Mesendoderm (in vitro differentiated cells): ENCODE data around the gene CCDC8.

ENCODE experiments used
- DNase-seq: peaks from one replicate; pipeline ENCODE4 v3.0.0; 2013
- H2AK5ac ChIP-seq: 2 replicates; pipeline ENCODE4 v1.6.1; 2013; ENCODE audit warnings: low read length, inconsistent platforms
- H2BK120ac ChIP-seq: 2 replicates; pipeline ENCODE4 v1.6.1; 2013; ENCODE audit warnings: low read depth, mild to moderate bottlenecking, low read length, moderate library complexity, mixed read lengths
- H2BK15ac ChIP-seq: replicated peaks from 2 replicates; pipeline ENCODE4 v1.6.1; 2013; ENCODE audit warnings: low read depth, mild to moderate bottlenecking, moderate library complexity
- H2BK5ac ChIP-seq: 2 replicates; pipeline ENCODE4 v1.6.1; 2013; ENCODE audit warnings: low read length, inconsistent platforms
- H3K18ac ChIP-seq: 2 replicates; pipeline ENCODE4 v1.6.1; 2013; ENCODE audit warnings: mild to moderate bottlenecking, low read length, mixed read lengths
- H3K23ac ChIP-seq: one replicate; pipeline ENCODE4 v1.6.1; 2013; ENCODE audit warnings: low read length
- H3K27ac ChIP-seq: 2 replicates; pipeline ENCODE4 v1.5.1; 2013; ENCODE audit warnings: low read depth, mild to moderate bottlenecking, inconsistent platforms, low read length, moderate library complexity
- H3K27me3 ChIP-seq: 2 replicates; pipeline ENCODE4 v1.6.1; 2013; ENCODE audit warnings: low read length, control low read depth, mild to moderate bottlenecking, inconsistent platforms; ENCODE audit not compliant: insufficient read depth, poor library complexity
- H3K36me3 ChIP-seq: 2 replicates; pipeline ENCODE4 v1.6.1; 2013; ENCODE audit warnings: low read length, inconsistent platforms; ENCODE audit not compliant: control insufficient read depth, insufficient read depth
- H3K4ac ChIP-seq: one replicate; pipeline ENCODE4 v1.6.1; 2013; ENCODE audit warnings: low read depth, mild to moderate bottlenecking, low read length, moderate library complexity
- H3K4me1 ChIP-seq: 2 replicates; pipeline ENCODE4 v1.6.1; 2013; ENCODE audit warnings: low read depth, low read length, inconsistent platforms; ENCODE audit not compliant: control insufficient read depth
- H3K4me2 ChIP-seq: 2 replicates; pipeline ENCODE4 v1.6.1; 2013; ENCODE audit warnings: low read length
- H3K4me3 ChIP-seq: 2 replicates; pipeline ENCODE4 v1.5.1; 2013; ENCODE audit warnings: mild to moderate bottlenecking, low read length
- H3K56ac ChIP-seq: one replicate; pipeline ENCODE4 v1.6.1; 2013; ENCODE audit warnings: low read length
- H3K79me1 ChIP-seq: 2 replicates; pipeline ENCODE4 v1.6.1; 2013; ENCODE audit warnings: low read length, inconsistent platforms
- H3K79me2 ChIP-seq: 2 replicates; pipeline ENCODE4 v1.6.1; 2013; ENCODE audit warnings: mild to moderate bottlenecking, low read length; ENCODE audit not compliant: control insufficient read depth, insufficient read depth
- H3K9ac ChIP-seq: 2 replicates; pipeline ENCODE4 v1.6.1; 2013; ENCODE audit warnings: low read length, inconsistent platforms
- H4K5ac ChIP-seq: one replicate; pipeline ENCODE4 v1.6.1; 2013; ENCODE audit warnings: low read length
- H4K8ac ChIP-seq: one replicate; pipeline ENCODE4 v1.6.1; 2013; ENCODE audit warnings: low read depth, mild to moderate bottlenecking, control low read depth, low read length, moderate library complexity
- WGBS: extraction: QIAGEN DNeasy Blood & Tissue Kit; methylation state at CpG from one replicate; pipeline ENCODE4 v1.1.7; 2013; ENCODE audit warnings: low lambda C conversion rate, missing lambda C conversion rate; ENCODE audit not compliant: insufficient coverage; ENCODE audit errors: extremely low coverage; 5-methylcytosine and 5-hydroxymethylcytosine counted together

The CCDC8 gene

GRCh38 chr19:46367426-46367825 is 45.9 kb downstream of the CCDC8 start:
- H2BK120ac ChIP-seq, result no peak overlapping the region
- no peak overlapping the region for H4K5ac ChIP-seq
- no peak overlapping the region for H2BK5ac ChIP-seq
- H4K8ac ChIP-seq, result no peak overlapping the region
- peaks cover 19% of the 10 kb centered on the region for H3K79me1 ChIP-seq
- H3K79me2 ChIP-seq, result peaks cover 24% of the 10 kb centered on the region
- H3K27me3 ChIP-seq, result no peaks in the 10 kb centered on the region
- no peak overlapping the region for H3K9ac ChIP-seq
- no peak overlapping the region for H3K18ac ChIP-seq
- no CpG with 5 or more reads among the region's 5 CpGs for WGBS
- no peak overlapping the region for H3K4me3 ChIP-seq
- H2BK15ac ChIP-seq, result no peak overlapping the region
- no peak overlapping the region for H3K27ac ChIP-seq
- H3K4me2 ChIP-seq, result no peak overlapping the region
- no peak overlapping the region for H3K23ac ChIP-seq
- H3K4ac ChIP-seq, result no peak overlapping the region
- H3K36me3 ChIP-seq, result peaks cover 2% of the 10 kb centered on the region
- peaks cover 3% of the 10 kb centered on the region for H3K4me1 ChIP-seq
- DNase-seq, result no peak
- H3K56ac ChIP-seq, result no peak overlapping the region
- H2AK5ac ChIP-seq, result no peak overlapping the region

DNA sequence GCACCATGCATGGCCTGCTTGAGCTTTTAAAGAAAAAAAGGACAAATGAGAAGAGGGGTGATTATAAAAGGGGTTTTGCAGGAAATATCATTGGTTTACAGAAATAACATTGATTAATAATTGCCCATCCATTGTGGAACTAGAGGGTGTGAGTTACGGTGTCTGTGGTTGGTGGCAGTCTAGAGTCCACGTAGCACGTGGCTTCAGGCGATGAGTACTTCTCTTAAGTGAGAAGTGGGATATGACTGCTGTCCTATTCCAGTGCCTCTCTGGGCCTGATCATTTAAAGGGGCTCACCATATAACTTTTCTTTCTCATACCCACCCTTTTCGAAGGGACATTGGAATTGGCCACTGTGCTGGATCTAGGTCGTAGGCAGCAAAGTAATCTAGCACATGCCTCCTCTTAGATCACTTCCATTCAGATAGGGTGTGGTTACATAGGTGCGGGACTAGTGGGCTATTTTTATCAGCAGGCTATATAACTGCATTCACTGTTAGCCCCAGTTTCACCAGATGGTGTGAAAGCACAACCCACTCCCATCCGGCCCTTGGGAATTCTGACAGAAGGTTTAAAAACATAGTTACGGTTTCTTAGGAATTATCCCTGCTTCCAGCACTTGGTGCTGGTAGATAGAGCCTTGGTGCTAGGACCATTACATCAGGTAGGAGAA is 46.6 kb downstream of the CCDC8 start:
- peaks cover 2% of the 10 kb centered on the region for H3K4me1 ChIP-seq
- no peak overlapping the region for H2BK15ac ChIP-seq
- no peak overlapping the region for H2BK120ac ChIP-seq
- no peak for DNase-seq
- H4K5ac ChIP-seq, result no peak overlapping the region
- no peak overlapping the region for H3K23ac ChIP-seq
- no peak overlapping the region for H4K8ac ChIP-seq
- H3K4ac ChIP-seq, result no peak overlapping the region
- no peak overlapping the region for H3K4me2 ChIP-seq
- WGBS, result no CpG with 5 or more reads among the region's 9 CpGs
- no peak overlapping the region for H3K4me3 ChIP-seq
- H2BK5ac ChIP-seq, result no peak overlapping the region
- no peak overlapping the region for H2AK5ac ChIP-seq
- no peak overlapping the region for H3K56ac ChIP-seq
- H3K36me3 ChIP-seq, result peaks cover 2% of the 10 kb centered on the region
- no peak overlapping the region for H3K18ac ChIP-seq
- H3K79me1 ChIP-seq, result peaks cover 18% of the 10 kb centered on the region
- H3K27ac ChIP-seq, result no peak overlapping the region
- no peaks in the 10 kb centered on the region for H3K27me3 ChIP-seq
- peaks cover 24% of the 10 kb centered on the region for H3K79me2 ChIP-seq
- no peak overlapping the region for H3K9ac ChIP-seq

GRCh38 chr19:46365561-46365960 is 47.8 kb downstream of the CCDC8 start:
- H3K9ac ChIP-seq, result no peak overlapping the region
- H3K4ac ChIP-seq, result no peak overlapping the region
- no peak overlapping the region for H3K18ac ChIP-seq
- no peak overlapping the region for H2BK120ac ChIP-seq
- no peak for DNase-seq
- H4K8ac ChIP-seq, result no peak overlapping the region
- H3K23ac ChIP-seq, result no peak overlapping the region
- H2AK5ac ChIP-seq, result no peak overlapping the region
- no peak overlapping the region for H3K56ac ChIP-seq
- H3K4me1 ChIP-seq, result no peaks in the 10 kb centered on the region
- WGBS, result no CpG with 5 or more reads among the region's 4 CpGs
- no peak overlapping the region for H3K4me3 ChIP-seq
- H3K27me3 ChIP-seq, result no peaks in the 10 kb centered on the region
- no peak overlapping the region for H3K4me2 ChIP-seq
- H2BK15ac ChIP-seq, result no peak overlapping the region
- no peak overlapping the region for H2BK5ac ChIP-seq
- H4K5ac ChIP-seq, result no peak overlapping the region
- H3K36me3 ChIP-seq, result peaks cover 2% of the 10 kb centered on the region
- peaks cover 16% of the 10 kb centered on the region for H3K79me1 ChIP-seq
- peaks cover 22% of the 10 kb centered on the region for H3K79me2 ChIP-seq
- no peak overlapping the region for H3K27ac ChIP-seq

GRCh38 chr19:46364359-46364758 is 49.0 kb downstream of the CCDC8 start:
- no peak overlapping the region for H4K5ac ChIP-seq
- no peak overlapping the region for H4K8ac ChIP-seq
- no peak for DNase-seq
- H3K79me1 ChIP-seq, result peaks cover 14% of the 10 kb centered on the region
- no peak overlapping the region for H3K18ac ChIP-seq
- no peak overlapping the region for H3K4me2 ChIP-seq
- H3K9ac ChIP-seq, result no peak overlapping the region
- no peak overlapping the region for H3K56ac ChIP-seq
- H3K27ac ChIP-seq, result no peak overlapping the region
- no peaks in the 10 kb centered on the region for H3K4me1 ChIP-seq
- WGBS, result no CpG with 5 or more reads among the region's 2 CpGs
- H2BK5ac ChIP-seq, result no peak overlapping the region
- H3K23ac ChIP-seq, result no peak overlapping the region
- H3K36me3 ChIP-seq, result peaks cover 2% of the 10 kb centered on the region
- H2BK15ac ChIP-seq, result no peak overlapping the region
- no peaks in the 10 kb centered on the region for H3K27me3 ChIP-seq
- H3K79me2 ChIP-seq, result peaks cover 18% of the 10 kb centered on the region
- no peak overlapping the region for H3K4me3 ChIP-seq
- no peak overlapping the region for H3K4ac ChIP-seq
- no peak overlapping the region for H2AK5ac ChIP-seq
- no peak overlapping the region for H2BK120ac ChIP-seq

GRCh38 chr19:46361915-46362314 is 51.4 kb downstream of the CCDC8 start:
- H3K56ac ChIP-seq, result no peak overlapping the region
- no peak overlapping the region for H3K4me3 ChIP-seq
- no peak for DNase-seq
- WGBS, result no CpG with 5 or more reads among the region's 2 CpGs
- H4K8ac ChIP-seq, result no peak overlapping the region
- H3K18ac ChIP-seq, result no peak overlapping the region
- H3K9ac ChIP-seq, result no peak overlapping the region
- H3K79me1 ChIP-seq, result peaks cover 19% of the 10 kb centered on the region
- H2BK15ac ChIP-seq, result no peak overlapping the region
- no peak overlapping the region for H3K4ac ChIP-seq
- H2AK5ac ChIP-seq, result no peak overlapping the region
- no peak overlapping the region for H4K5ac ChIP-seq
- peaks cover 5% of the 10 kb centered on the region for H3K36me3 ChIP-seq
- H2BK120ac ChIP-seq, result no peak overlapping the region
- H2BK5ac ChIP-seq, result no peak overlapping the region
- H3K27me3 ChIP-seq, result no peaks in the 10 kb centered on the region
- H3K79me2 ChIP-seq, result peaks cover 23% of the 10 kb centered on the region
- H3K27ac ChIP-seq, result no peak overlapping the region
- peaks cover 3% of the 10 kb centered on the region for H3K4me1 ChIP-seq
- no peak overlapping the region for H3K4me2 ChIP-seq
- no peak overlapping the region for H3K23ac ChIP-seq
